Uterus (tissue), 2 donors: ENCODE data around the gene NKAIN2.

Source experiments
- CTCF ChIP-seq, 4 experiments: fragments of 200-600 bp in 2 of 4; fragments of 450-650 bp in 2 of 4; sonication (generic) in 2 of 4; IDR thresholded peaks; one replicate each; pipeline ENCODE4 v1.5.1; 2016 to 2019; ENCODE audit warnings: antibody characterized with exemption in 4 of 4, mild to moderate bottlenecking in 2 of 4, moderate library complexity in 1 of 4
- POLR2A ChIP-seq, 2 donors: fragments of 450-650 bp; IDR thresholded peaks; one replicate each; pipeline ENCODE4 v1.6.1; 2016; ENCODE audit warnings: antibody characterized with exemption in 2 of 2, mild to moderate bottlenecking in 1 of 2, moderate library complexity in 1 of 2

GRCh38 chr6:124684621-124685020, 881.0 kb downstream of the NKAIN2 start:
- TF ChIP-seq CTCF (IDR thresholded peaks at IDR 0.05) (no peak), POLR2A (IDR thresholded peaks at IDR 0.05) (no peak)
